Loucy (cell line): ENCODE results near the gene GNA15.
A peak's percentile ranks its signal among the peaks of the same experiment; 100 is the strongest.
"Not testable (repeated sequence)": the region's sequence is repeated elsewhere in the genome, so short reads cannot be mapped to it uniquely, and the experiment has no call there.

Experiments used
- H2AFZ ChIP-seq: fragments of 200-600 bp; sonication (generic); 2 replicates; pipeline ENCODE4 v1.6.0; 2016; ENCODE audit warnings: antibody characterized with exemption, mild to moderate bottlenecking, low read length, moderate library complexity
- H3F3A ChIP-seq: fragments of 200-600 bp; 2 replicates; pipeline ENCODE4 v1.6.0; 2016; ENCODE audit warnings: antibody characterized with exemption, low read depth, mild to moderate bottlenecking
- H3K27me3 ChIP-seq: fragments of 200-600 bp; sonication (generic); 2 replicates; pipeline ENCODE4 v1.6.1; 2014; ENCODE audit warnings: low read length, mild to moderate bottlenecking; ENCODE audit not compliant: insufficient read depth, poor library complexity, severe bottlenecking
- H3K36me3 ChIP-seq: fragments of 200-600 bp; sonication (generic); 2 replicates; pipeline ENCODE4 v1.6.1; 2016; ENCODE audit warnings: low read length; ENCODE audit not compliant: insufficient read depth
- H3K4me1 ChIP-seq: fragments of 200-600 bp; sonication (generic); 2 replicates; pipeline ENCODE4 v1.5.1; 2014; ENCODE audit warnings: low read length, mild to moderate bottlenecking; ENCODE audit not compliant: insufficient read depth, poor library complexity, severe bottlenecking
- H3K4me2 ChIP-seq: fragments of 200-600 bp; sonication (generic); 2 replicates; pipeline ENCODE4 v1.6.0; 2014; ENCODE audit warnings: antibody characterized with exemption, low read length, low read depth, mild to moderate bottlenecking; ENCODE audit not compliant: poor library complexity, severe bottlenecking
- H3K4me3 ChIP-seq: fragments of 200-600 bp; sonication (generic); 2 replicates; pipeline ENCODE4 v1.5.1; 2014; ENCODE audit warnings: low read length, mild to moderate bottlenecking, mixed read lengths; ENCODE audit not compliant: poor library complexity, severe bottlenecking
- H3K79me2 ChIP-seq: fragments of 200-600 bp; sonication (generic); 2 replicates; pipeline ENCODE4 v1.6.1; 2014; ENCODE audit warnings: low read length; ENCODE audit not compliant: insufficient read depth
- H3K9ac ChIP-seq: fragments of 200-600 bp; sonication (generic); 2 replicates; pipeline ENCODE4 v1.6.0; 2014; ENCODE audit warnings: mild to moderate bottlenecking, low read depth, low read length, moderate library complexity; ENCODE audit not compliant: poor library complexity, severe bottlenecking
- H3K9me2 ChIP-seq: fragments of 200-600 bp; sonication (generic); replicated peaks from 2 replicates; pipeline ENCODE4 v1.6.1; 2016; ENCODE audit warnings: low read depth, low read length, mixed read lengths
- H3K9me3 ChIP-seq: fragments of 200-600 bp; sonication (generic); 2 replicates; pipeline ENCODE4 v1.6.1; 2014; ENCODE audit warnings: mild to moderate bottlenecking, antibody characterized with exemption, low read length, low read depth; ENCODE audit not compliant: insufficient read depth
- H4K20me1 ChIP-seq: fragments of 200-600 bp; sonication (generic); 2 replicates; pipeline ENCODE4 v1.6.0; 2014; ENCODE audit warnings: antibody characterized with exemption, low read length, mild to moderate bottlenecking; ENCODE audit not compliant: insufficient read depth, poor library complexity, severe bottlenecking
- EZH2phosphoT487 ChIP-seq: fragments of 200-600 bp; IDR thresholded peaks from 2 replicates; pipeline ENCODE4 v1.6.1; 2018; ENCODE audit warnings: antibody characterized with exemption, mild to moderate bottlenecking, moderate library complexity, borderline replicate concordance
- TF ChIP-seq, protein P1 (sequence below): fragments of 200-600 bp; sonication (generic); conservative IDR thresholded peaks from 2 replicates; pipeline ENCODE4 v1.5.1; 2014; ENCODE audit warnings: mild to moderate bottlenecking, antibody characterized with exemption, low read length

GNA15 gene

GRCh38 chr19:3135961-3136683, at the start of gene GNA15:
Gene GNA15, plus strand, starts transcription at chr19:3136033. Its CDS starts 418 bp downstream, at chr19:3136451.
- Histone ChIP-seq H3K4me2 (peak within 1 kb of the TSS; percentile 76), H3K9ac (peak within 1 kb of the TSS; percentile 99), H4K20me1 (peaks cover 35% of the 10 kb centered on the region), H3K79me2 (peaks cover 78% of the 10 kb centered on the region), H3K27me3 (peaks cover 10% of the 10 kb centered on the region), H3K4me1 (peaks cover 46% of the 10 kb centered on the region), H3K9me2 (no peaks in the 10 kb centered on the region), H3K9me3 (no peaks in the 10 kb centered on the region), H2AFZ (no peak within 1 kb of the TSS), H3F3A (peaks cover 3% of the 10 kb centered on the region; the same call in 1 of the 2 replicates), H3K36me3 (peaks cover 11% of the 10 kb centered on the region; the same call in 1 of the 2 replicates), H3K4me3 (peak within 1 kb of the TSS; percentile 85)
- TF ChIP-seq, protein P1, sequence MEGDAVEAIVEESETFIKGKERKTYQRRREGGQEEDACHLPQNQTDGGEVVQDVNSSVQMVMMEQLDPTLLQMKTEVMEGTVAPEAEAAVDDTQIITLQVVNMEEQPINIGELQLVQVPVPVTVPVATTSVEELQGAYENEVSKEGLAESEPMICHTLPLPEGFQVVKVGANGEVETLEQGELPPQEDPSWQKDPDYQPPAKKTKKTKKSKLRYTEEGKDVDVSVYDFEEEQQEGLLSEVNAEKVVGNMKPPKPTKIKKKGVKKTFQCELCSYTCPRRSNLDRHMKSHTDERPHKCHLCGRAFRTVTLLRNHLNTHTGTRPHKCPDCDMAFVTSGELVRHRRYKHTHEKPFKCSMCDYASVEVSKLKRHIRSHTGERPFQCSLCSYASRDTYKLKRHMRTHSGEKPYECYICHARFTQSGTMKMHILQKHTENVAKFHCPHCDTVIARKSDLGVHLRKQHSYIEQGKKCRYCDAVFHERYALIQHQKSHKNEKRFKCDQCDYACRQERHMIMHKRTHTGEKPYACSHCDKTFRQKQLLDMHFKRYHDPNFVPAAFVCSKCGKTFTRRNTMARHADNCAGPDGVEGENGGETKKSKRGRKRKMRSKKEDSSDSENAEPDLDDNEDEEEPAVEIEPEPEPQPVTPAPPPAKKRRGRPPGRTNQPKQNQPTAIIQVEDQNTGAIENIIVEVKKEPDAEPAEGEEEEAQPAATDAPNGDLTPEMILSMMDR: no peak
- no peak for TF ChIP-seq EZH2phosphoT487

DNA sequence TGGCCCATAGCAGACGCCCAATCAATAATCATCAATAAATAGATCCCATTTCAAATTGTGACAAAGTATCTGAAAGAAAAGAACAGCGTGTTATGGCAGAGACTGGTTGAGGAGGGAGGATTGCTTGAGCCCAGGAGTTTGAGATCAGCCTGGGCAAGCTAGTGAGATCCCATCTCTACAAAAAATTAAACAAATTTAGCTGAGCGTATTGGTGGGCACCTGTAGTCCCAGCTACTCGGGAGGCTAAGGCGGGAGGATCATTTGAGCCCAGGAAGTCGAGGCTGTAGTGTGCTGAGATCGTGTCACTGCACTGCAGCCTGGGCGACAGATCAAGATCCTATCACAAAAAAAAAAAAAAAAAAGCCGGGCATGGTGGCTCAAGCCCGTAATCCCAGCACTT, 48.1 kb upstream of the GNA15 start:
- H2AFZ ChIP-seq: no peak overlapping the region
- no peaks in the 10 kb centered on the region for H3F3A ChIP-seq
- no peak overlapping the region for H3K9ac ChIP-seq
- no peaks in the 10 kb centered on the region for H3K36me3 ChIP-seq
- no peak overlapping the region for H3K4me2 ChIP-seq
- no peaks in the 10 kb centered on the region for H3K9me3 ChIP-seq
- H3K4me3 ChIP-seq: no peak overlapping the region
- H3K9me2 ChIP-seq: no peaks in the 10 kb centered on the region
- H3K4me1 ChIP-seq: no peaks in the 10 kb centered on the region
- H3K79me2 ChIP-seq: no peaks in the 10 kb centered on the region
- H4K20me1 ChIP-seq: no peaks in the 10 kb centered on the region
- TF ChIP-seq, protein P1: no peak
- no peak for TF ChIP-seq EZH2phosphoT487
- no peaks in the 10 kb centered on the region for H3K27me3 ChIP-seq

- not testable (repeated sequence) for H3F3A ChIP-seq, H2AFZ ChIP-seq, H3K4me2 ChIP-seq, H3K9me3 ChIP-seq, H3K9ac ChIP-seq, H3K36me3 ChIP-seq, H4K20me1 ChIP-seq, H3K9me2 ChIP-seq, H3K4me3 ChIP-seq, H3K4me1 ChIP-seq, H3K27me3 ChIP-seq, H3K79me2 ChIP-seq
These were observed 46.5 kb upstream of the GNA15 start for GRCh38 chr19:3089299-3089855.
